GM18505 (cell line): ENCODE data around the gene UPF3B.
A peak's percentile ranks its signal among the peaks of the same experiment; 100 is the strongest.
"Not testable (repeated sequence)": the region's sequence is repeated elsewhere in the genome, so short reads cannot be mapped to it uniquely, and the experiment has no call there.

Experiments used
- ATAC-seq: cut with Tn5 transposase; IDR thresholded peaks from one replicate; pipeline ENCODE4 v1.9.1; 2021; ENCODE audit not compliant: unreplicated experiment
- POLR2A ChIP-seq: IDR thresholded peaks from 4 replicates; pipeline ENCODE4 v1.6.1; 2011; ENCODE audit warnings: borderline replicate concordance; ENCODE audit not compliant: insufficient read depth, insufficient read length; ENCODE audit errors: extremely low read depth

UPF3B gene

GRCh38 chrX:119852382-119853353 is at the start of gene UPF3B:
Gene UPF3B (minus strand): TSS chrX:119852963. CDS start chrX:119852928, 35 bp downstream.
- TF ChIP-seq POLR2A, result peak; percentile 71
- peak; percentile 93 for ATAC-seq

- no peak for TF ChIP-seq POLR2A
- no peak for ATAC-seq
Measured at GRCh38 chrX:119900976-119901375, 48.2 kb upstream of the UPF3B start.

GRCh38 chrX:119899125-119899524 is 46.4 kb upstream of the UPF3B start:
- TF ChIP-seq POLR2A, result no peak
- no peak for ATAC-seq

GRCh38 chrX:119895843-119896326 is 43.1 kb upstream of the UPF3B start, which contains the start of gene AKAP14:
Gene AKAP14 (plus strand): TSS chrX:119895893. CDS start chrX:119903224, 7,331 bp downstream.
- no peak for ATAC-seq
- no peak for TF ChIP-seq POLR2A

- not testable (repeated sequence) for ATAC-seq
Measured at GRCh38 chrX:119891961-119892692, 39.4 kb upstream of the UPF3B start.

GRCh38 chrX:119890626-119891025 is 37.9 kb upstream of the UPF3B start:
- ATAC-seq, result not testable (repeated sequence)

GRCh38 chrX:119887721-119888425 is 35.1 kb upstream of the UPF3B start:
- peak; percentile 93 for ATAC-seq

GRCh38 chrX:119885554-119886428 is 33.0 kb upstream of the UPF3B start:
- TF ChIP-seq POLR2A, result no peak
- no peak for ATAC-seq

More at GRCh38 chrX:119887721-119888425, 35.1 kb upstream of the UPF3B start:
- TF ChIP-seq POLR2A, result no peak

- TF ChIP-seq POLR2A, result no peak
- ATAC-seq, result peak; percentile 97
Measured at GRCh38 chrX:119880552-119881437, 28.0 kb upstream of the UPF3B start.

- no peak for TF ChIP-seq POLR2A
- ATAC-seq, result no peak
Measured at GRCh38 chrX:119880076-119880475, 27.3 kb upstream of the UPF3B start.

GRCh38 chrX:119878740-119879139 is 26.0 kb upstream of the UPF3B start:
- no peak for TF ChIP-seq POLR2A

GRCh38 chrX:119871599-119872395 is 19.0 kb upstream of the UPF3B start, which contains the start of the genes NDUFA1 and RNF113A:
Gene NDUFA1 (plus strand): TSS chrX:119871832. CDS start chrX:119871912, 80 bp downstream.
Gene RNF113A (minus strand): TSS chrX:119871733. CDS start chrX:119871613, 120 bp downstream.
- peak; percentile 87 for ATAC-seq
- peak; percentile 81 for TF ChIP-seq POLR2A

More at GRCh38 chrX:119878740-119879139, 26.0 kb upstream of the UPF3B start:
- ATAC-seq, result no peak
